ENCODE results near the gene HOMER2.

- TF ChIP-seq POLR2A (IDR thresholded peaks at IDR 0.05; ENCODE audit: low read length) = no peak
- no peak for TF ChIP-seq GATA1 (IDR thresholded peaks at IDR 0.05; ENCODE audit: low read depth, low read length)
Observed at GRCh38 chr15:82977076-82977475, 24.6 kb upstream of the HOMER2 start.
